ENCODE data around the gene ZNF618.

DNA sequence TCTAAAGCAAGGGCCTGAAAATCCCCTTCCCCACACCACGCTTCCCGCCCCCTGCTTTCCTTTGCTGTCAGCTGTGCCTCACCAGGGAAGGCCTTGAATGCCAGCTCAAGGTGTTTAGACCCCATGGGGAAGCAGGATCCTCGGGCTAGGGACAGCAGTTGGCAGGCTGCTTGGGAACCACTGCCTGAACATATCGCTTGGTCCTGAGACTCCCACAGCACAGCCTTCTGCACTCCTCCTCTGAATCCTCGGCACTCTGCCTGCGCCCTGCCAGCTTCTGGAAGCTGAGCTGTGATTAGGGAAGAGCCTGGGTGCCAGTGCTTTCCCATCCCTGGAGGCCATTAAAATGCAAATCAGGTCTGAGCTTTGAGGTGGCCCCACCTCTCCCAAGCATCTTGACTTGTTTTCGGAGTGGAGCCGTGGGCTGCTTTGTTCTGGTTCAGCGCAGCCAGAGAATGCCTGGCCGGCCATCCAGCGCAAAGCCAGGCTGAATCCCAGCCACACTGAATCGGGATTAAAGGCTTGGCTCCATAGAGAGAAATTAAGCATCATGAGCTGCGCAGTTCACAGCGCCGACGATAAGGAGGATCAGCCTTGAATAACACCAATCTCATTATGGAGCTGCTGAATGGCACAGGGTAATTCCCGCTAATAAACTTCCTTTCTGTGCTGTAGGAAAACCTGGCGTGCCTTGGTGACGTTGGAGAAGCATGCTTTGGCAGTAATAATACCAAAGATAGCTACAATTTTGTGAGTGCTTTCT lies 162.0 kb downstream of the ZNF618 start:
- TF ChIP-seq, protein P1, sequence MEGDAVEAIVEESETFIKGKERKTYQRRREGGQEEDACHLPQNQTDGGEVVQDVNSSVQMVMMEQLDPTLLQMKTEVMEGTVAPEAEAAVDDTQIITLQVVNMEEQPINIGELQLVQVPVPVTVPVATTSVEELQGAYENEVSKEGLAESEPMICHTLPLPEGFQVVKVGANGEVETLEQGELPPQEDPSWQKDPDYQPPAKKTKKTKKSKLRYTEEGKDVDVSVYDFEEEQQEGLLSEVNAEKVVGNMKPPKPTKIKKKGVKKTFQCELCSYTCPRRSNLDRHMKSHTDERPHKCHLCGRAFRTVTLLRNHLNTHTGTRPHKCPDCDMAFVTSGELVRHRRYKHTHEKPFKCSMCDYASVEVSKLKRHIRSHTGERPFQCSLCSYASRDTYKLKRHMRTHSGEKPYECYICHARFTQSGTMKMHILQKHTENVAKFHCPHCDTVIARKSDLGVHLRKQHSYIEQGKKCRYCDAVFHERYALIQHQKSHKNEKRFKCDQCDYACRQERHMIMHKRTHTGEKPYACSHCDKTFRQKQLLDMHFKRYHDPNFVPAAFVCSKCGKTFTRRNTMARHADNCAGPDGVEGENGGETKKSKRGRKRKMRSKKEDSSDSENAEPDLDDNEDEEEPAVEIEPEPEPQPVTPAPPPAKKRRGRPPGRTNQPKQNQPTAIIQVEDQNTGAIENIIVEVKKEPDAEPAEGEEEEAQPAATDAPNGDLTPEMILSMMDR (IDR thresholded peaks at IDR 0.05; ENCODE audit: low read depth, low read length, poor library complexity, severe bottlenecking) = no peak
- TF ChIP-seq EZH2phosphoT487 (IDR thresholded peaks at IDR 0.05; ENCODE audit: borderline replicate concordance, low read length) = no peak
